ENCODE measurements around the gene RAB5A.

DNA sequence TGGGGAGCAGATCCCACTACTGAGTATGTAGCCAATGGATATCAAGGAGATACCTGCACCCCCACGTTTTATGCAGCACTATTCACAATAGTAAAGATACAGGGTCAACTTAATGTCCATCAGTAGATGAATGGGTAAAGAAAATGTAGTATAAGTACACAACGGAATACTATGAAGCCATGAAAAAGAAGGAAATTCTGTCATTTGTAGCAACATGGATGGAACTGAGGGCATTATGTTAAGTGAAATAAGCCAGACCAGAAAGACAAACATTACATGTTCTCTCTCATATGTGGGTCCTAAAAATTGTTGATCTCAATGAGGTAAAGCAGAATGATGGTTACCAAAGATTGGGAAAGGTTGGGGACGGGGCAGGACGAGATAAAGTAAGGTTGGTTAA is 50.6 kb downstream of the RAB5A start:
- TF ChIP-seq EZH2 (IDR thresholded peaks at IDR 0.05; ENCODE audit: low read depth): no peak
- TF ChIP-seq, protein P1, sequence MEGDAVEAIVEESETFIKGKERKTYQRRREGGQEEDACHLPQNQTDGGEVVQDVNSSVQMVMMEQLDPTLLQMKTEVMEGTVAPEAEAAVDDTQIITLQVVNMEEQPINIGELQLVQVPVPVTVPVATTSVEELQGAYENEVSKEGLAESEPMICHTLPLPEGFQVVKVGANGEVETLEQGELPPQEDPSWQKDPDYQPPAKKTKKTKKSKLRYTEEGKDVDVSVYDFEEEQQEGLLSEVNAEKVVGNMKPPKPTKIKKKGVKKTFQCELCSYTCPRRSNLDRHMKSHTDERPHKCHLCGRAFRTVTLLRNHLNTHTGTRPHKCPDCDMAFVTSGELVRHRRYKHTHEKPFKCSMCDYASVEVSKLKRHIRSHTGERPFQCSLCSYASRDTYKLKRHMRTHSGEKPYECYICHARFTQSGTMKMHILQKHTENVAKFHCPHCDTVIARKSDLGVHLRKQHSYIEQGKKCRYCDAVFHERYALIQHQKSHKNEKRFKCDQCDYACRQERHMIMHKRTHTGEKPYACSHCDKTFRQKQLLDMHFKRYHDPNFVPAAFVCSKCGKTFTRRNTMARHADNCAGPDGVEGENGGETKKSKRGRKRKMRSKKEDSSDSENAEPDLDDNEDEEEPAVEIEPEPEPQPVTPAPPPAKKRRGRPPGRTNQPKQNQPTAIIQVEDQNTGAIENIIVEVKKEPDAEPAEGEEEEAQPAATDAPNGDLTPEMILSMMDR (conservative IDR thresholded peaks at IDR 0.05): no peak
